HG03460 (cell line): ENCODE results near the gene AVPR2.
A peak's percentile ranks its signal among the peaks of the same experiment; 100 is the strongest.

Source experiments
- ATAC-seq: cut with Tn5 transposase; IDR thresholded peaks from one replicate; pipeline ENCODE4 v1.9.1; 2021; ENCODE audit not compliant: unreplicated experiment

Gene AVPR2

GRCh38 chrX:153910446-153910845, 6.0 kb downstream of the AVPR2 start:
- ATAC-seq: no peak

- no peak for ATAC-seq
Measured at GRCh38 chrX:153911798-153912197, 7.3 kb downstream of the AVPR2 start.

GRCh38 chrX:153913211-153913610, 8.7 kb downstream of the AVPR2 start:
- ATAC-seq: no peak

- ATAC-seq: no peak
Measured at GRCh38 chrX:153913701-153914100, 9.2 kb downstream of the AVPR2 start.

- no peak for ATAC-seq
Measured at GRCh38 chrX:153917869-153918268, 13.4 kb downstream of the AVPR2 start.

DNA sequence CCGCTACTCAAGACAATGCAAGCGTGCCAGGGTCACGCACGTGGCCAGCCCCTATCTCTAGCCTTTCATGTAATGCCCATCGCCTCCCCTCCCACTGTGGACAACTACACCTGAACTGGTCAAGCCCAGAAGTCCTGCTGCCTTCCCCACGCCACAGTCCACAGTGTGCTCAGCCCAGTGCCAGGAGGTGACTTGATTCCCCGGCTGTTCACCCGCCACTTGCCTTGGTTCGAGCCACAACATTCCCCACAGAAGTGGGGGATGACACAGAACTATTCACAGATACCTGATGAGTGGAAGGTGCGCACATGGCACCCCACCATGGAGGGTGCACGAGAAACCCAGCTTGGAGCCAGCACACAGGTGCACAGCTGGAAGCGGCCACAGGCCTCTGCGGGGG, 14.8 kb downstream of the AVPR2 start:
- ATAC-seq: no peak

DNA sequence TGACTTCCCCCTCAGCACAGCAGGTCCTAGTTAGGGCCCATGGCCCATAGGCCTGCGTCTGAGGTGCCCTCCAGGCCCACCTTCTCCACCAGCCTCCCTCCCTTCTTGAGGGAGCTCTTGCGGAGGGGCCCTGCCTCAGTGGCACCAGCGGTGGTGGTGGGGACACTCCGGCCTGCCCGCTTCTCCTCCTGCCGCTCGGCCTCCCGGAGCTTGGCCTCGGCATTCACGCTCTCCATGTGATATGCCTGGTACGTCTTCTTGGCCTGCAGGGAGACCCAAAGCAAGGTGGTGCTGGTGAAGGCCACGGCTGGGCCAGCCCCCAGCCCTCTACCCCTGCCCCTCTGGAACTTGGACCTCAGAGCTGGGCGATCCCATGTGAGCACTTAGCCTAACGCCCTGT, 16.1 kb downstream of the AVPR2 start:
- ATAC-seq: no peak

- ATAC-seq: no peak
Measured at GRCh38 chrX:153921070-153921469, 16.6 kb downstream of the AVPR2 start.

GRCh38 chrX:153921511-153922446, 17.3 kb downstream of the AVPR2 start:
- ATAC-seq: no peak

DNA sequence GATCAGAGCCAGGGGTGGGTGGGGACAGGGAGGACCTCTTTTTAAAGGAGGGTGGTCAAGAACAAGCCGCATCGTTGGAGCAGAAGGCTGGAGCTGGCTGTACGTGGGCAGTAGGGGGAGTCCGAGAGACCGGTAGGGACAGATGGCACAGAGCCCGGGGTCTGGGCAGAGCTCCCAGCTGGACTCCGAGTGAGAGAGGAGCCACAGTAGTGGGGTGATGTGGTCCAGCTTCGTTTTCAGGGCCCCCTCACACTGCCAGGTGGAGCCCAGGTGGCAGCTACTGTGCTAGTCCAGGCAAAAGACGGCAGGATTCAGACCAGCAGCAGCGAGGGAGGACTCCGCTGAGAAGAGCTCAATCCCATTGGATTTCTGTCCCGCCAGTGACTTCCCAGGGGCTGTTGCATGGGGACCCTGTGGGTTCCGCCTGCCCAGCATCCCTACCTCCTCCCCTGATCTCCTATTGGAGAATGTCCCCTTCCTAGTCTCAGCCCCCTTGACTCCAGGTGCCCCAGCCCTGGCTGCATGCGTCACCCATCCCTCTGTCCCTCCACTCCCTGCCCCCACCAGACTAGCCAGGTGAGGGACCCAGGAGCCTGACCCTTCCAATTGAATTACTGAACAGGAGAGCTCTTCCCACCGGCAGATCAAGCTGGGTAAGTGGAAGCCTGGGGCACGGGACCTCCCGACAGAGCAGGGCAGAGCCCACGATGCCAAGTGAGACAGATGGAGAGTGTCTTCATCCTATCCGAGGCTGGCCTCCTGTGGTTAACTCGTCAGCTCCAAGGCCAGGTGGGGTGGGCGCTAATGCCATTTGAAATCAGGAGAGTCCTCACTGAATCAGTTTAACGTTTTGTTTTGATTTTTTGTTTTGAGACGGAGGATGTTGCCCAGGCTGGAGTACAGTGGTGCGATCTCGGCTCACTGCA, 18.7 kb downstream of the AVPR2 start:
- ATAC-seq: no peak

DNA sequence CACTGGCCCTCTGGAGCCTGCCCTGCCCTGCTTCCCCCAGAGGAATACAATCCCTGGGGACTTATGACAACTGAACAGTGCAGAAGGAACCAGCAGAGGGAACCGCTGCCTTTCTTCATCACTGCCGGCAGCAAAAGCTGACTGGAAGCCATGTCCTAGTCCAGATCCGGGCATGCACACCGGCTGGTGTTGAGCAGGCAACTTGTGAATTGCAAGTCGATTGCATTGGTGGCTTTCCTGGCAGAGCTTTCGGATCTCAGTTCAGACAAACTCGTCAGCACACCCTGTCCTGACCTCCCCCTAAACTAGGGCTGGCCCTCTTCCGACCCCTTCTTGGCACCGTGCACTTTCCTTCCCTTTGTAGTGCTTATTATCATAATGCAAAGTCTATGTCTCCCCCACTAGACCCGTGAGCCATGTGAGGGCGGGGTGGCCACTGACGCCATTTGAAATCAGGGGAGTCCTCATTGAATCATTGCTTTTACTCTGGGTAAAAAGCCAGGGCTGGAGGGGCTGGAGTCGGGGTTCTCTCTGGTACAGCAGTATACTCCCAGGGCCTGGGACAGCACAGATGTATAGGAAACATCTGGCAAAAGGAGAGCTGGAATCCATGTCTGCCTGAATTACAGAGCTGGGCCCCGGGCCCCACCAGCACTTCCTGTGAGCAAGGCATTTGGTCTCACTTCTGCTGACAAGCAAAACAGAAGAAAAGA, 19.8 kb downstream of the AVPR2 start:
- no peak for ATAC-seq

DNA sequence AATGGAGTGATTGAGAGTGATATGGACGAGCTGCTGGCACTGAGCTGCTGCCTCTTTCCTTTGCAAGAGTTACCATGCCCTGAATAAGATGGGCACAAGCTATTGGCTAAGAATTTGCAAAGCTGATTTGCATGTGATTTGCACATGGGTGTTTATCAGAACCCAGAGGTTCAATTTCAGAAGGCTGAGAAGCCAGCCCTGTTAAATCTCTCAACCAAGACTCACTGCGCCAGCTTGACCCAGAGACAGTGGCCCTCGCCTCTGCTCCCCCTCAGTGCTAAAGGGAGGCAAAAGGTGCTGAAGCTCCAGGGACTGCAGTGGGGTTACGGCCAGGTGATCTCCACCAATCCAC, 20.9 kb downstream of the AVPR2 start:
- no peak for ATAC-seq

GRCh38 chrX:153925739-153926551, 21.5 kb downstream of the AVPR2 start, which contains the start of gene ARHGAP4:
Gene ARHGAP4, minus strand, starts transcription at chrX:153926264. Its CDS starts 62 bp downstream, at chrX:153926202.
- no peak for ATAC-seq

DNA sequence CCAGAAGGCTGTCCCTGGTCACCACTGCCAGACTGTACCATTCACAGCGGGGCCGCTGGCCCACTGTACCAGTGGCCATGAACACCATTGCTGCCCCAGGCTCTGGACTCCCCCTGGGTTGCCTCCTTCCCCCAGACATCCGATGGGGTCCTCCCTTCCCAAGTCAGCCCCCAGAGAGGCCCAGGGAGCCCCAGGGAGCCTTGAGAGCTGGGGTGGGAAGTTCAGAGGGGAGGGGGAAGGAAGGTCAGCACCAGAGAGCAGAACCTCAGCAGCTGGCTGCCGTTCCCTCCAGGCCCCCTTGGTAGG, 22.0 kb downstream of the AVPR2 start:
- peak; percentile 0 for ATAC-seq

- ATAC-seq: peak; percentile 43
Measured at GRCh38 chrX:153926858-153927671, 22.6 kb downstream of the AVPR2 start.

- no peak for ATAC-seq
Measured at GRCh38 chrX:153927672-153927921, 23.1 kb downstream of the AVPR2 start.

DNA sequence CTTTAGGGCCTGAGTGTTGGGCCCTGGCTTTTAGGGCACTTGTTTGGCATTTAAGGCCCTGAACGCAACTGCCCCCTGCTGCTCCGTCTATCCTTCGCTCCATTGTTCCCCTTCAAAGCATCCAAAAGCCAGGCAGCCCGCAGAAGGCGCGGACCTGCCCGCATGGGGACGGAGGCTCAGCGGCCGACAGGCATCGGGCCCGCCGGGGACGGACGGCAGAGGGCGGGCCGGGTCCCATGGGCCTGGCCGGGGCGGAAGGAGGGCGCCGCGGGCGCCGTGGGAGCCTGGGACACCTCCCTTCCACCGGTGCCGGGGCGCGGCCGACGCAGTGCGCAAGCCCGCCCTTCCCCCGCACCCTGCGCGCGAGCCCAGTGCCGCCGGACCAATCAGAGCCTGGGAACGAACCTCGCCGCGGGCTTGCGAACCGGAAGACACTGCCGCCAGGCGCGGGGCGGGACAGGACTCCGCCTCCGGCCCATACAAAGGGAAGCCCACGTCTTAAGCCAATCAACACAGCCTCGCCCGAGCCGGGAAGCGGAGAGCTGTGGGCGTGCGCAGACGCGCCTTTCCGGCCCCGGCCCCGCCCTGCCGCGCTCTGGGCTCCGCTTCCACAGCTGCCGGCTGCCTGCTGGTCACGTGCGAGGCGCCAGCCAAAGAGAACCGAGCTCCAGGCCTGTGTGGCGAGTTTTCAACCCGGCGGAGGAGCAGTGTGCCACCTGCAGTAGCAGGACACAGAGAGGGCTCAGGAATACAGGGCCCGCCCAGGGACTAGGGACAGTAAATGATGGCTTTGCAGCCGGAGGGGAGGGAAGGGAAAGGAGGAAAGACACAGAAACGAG, 23.7 kb downstream of the AVPR2 start:
- peak; percentile 55 for ATAC-seq

DNA sequence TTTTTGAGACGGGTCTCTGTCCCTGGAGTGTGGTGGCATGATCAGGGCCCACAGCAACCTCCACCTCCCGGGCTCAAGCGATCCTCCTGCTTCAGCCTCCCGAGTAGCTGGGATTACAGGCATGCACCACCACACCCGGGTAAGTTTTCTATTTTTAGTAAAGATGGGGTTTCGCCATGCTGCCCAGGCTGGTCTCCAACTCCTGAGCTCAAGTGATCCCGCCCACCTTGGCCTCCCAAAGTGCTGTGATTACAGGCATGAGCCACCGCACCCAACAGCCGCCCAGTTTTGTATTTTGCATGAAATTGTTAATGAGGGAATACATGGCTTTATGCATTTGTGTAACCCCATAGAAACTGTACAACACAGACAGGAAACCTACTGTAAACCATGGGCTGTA, 24.4 kb downstream of the AVPR2 start:
- ATAC-seq: no peak

GRCh38 chrX:153929576-153929975, 25.1 kb downstream of the AVPR2 start:
- ATAC-seq: no peak
